SKM-1 (cell line): ENCODE results near the gene CLEC2D.
A peak's percentile ranks its signal among the peaks of the same experiment; 100 is the strongest.
"Not testable (repeated sequence)": the region's sequence is repeated elsewhere in the genome, so short reads cannot be mapped to it uniquely, and the experiment has no call there.

Source experiments
- DNase-seq: peaks from one replicate; lab custom pipeline; 2025; ENCODE audit not compliant: unreplicated experiment; lab: John Stamatoyannopoulos, UW

CLEC2D gene

GRCh38 chr12:9699269-9699897 is 29.9 kb downstream of the CLEC2D start:
- DNase-seq: no peak

- no peak for DNase-seq
These were observed 30.5 kb downstream of the CLEC2D start for GRCh38 chr12:9699898-9700605.

GRCh38 chr12:9700606-9700956 is 31.1 kb downstream of the CLEC2D start:
- DNase-seq: no peak

GRCh38 chr12:9701380-9702154 is 32.1 kb downstream of the CLEC2D start:
- DNase-seq: no peak

GRCh38 chr12:9702255-9702654 is 32.7 kb downstream of the CLEC2D start:
- no peak for DNase-seq

GRCh38 chr12:9704561-9704960 is 35.0 kb downstream of the CLEC2D start:
- not testable (repeated sequence) for DNase-seq

GRCh38 chr12:9706086-9706685 is 36.7 kb downstream of the CLEC2D start:
- no peak for DNase-seq

GRCh38 chr12:9707356-9707755 is 37.8 kb downstream of the CLEC2D start:
- no peak for DNase-seq

GRCh38 chr12:9707864-9708808 is 38.6 kb downstream of the CLEC2D start:
- peak; percentile 7 for DNase-seq

- no peak for DNase-seq
These were observed 39.3 kb downstream of the CLEC2D start for GRCh38 chr12:9708853-9709252.

GRCh38 chr12:9710584-9711375 is 41.3 kb downstream of the CLEC2D start:
- DNase-seq: no peak

GRCh38 chr12:9711664-9712063 is 42.2 kb downstream of the CLEC2D start:
- DNase-seq: no peak

GRCh38 chr12:9713032-9713558 is 43.6 kb downstream of the CLEC2D start:
- not testable (repeated sequence) for DNase-seq

GRCh38 chr12:9717070-9717925 is 47.8 kb downstream of the CLEC2D start:
- DNase-seq: no peak

- no peak for DNase-seq
These were observed 49.5 kb downstream of the CLEC2D start for GRCh38 chr12:9718968-9719367.

- no peak for DNase-seq
These were observed 50.3 kb downstream of the CLEC2D start for GRCh38 chr12:9719790-9720189.

- DNase-seq: no peak
These were observed 52.0 kb downstream of the CLEC2D start for GRCh38 chr12:9721394-9722092.

- DNase-seq: no peak
These were observed 54.5 kb downstream of the CLEC2D start for GRCh38 chr12:9724023-9724422.
